HT1080 (cell line): Measurements from ENCODE around the gene MAGEL2. TPM values are rescaled to one million over a fixed set of nuclear protein-coding genes. Genes with fewer than 3 reads are reported as not detected.

Source experiments
- DNase-seq: peaks from one replicate; pipeline ENCODE4 v3.0.0-alpha.2; 2015; ENCODE audit warnings: low read depth
- polyA plus RNA-seq, 2 experiments: library from polyadenylated mRNA; depleted of rRNA; stranded (reverse); fragments of >200 nt; gene quantifications; 2 replicates each; pipeline ENCODE4 v1.2.3, GENCODE V29; 2015
- total RNA-seq: library from RNA; depleted of rRNA; stranded (reverse); fragments of >200 nt; shearing (Covaris generic); gene quantifications from 2 replicates; pipeline ENCODE4 v1.2.3, GENCODE V29; 2014; rRNA removed

The MAGEL2 gene
- total RNA-seq: not detected in 2 replicates
- 0.03 TPM in 1 of 2 replicates, not detected in the other for polyA plus RNA-seq (2015; cell fraction: cytosol; rRNA removed)
- 0.02 and 0.06 TPM in 2 replicates for polyA plus RNA-seq (2015; cell fraction: nucleus; rRNA removed)

DNA sequence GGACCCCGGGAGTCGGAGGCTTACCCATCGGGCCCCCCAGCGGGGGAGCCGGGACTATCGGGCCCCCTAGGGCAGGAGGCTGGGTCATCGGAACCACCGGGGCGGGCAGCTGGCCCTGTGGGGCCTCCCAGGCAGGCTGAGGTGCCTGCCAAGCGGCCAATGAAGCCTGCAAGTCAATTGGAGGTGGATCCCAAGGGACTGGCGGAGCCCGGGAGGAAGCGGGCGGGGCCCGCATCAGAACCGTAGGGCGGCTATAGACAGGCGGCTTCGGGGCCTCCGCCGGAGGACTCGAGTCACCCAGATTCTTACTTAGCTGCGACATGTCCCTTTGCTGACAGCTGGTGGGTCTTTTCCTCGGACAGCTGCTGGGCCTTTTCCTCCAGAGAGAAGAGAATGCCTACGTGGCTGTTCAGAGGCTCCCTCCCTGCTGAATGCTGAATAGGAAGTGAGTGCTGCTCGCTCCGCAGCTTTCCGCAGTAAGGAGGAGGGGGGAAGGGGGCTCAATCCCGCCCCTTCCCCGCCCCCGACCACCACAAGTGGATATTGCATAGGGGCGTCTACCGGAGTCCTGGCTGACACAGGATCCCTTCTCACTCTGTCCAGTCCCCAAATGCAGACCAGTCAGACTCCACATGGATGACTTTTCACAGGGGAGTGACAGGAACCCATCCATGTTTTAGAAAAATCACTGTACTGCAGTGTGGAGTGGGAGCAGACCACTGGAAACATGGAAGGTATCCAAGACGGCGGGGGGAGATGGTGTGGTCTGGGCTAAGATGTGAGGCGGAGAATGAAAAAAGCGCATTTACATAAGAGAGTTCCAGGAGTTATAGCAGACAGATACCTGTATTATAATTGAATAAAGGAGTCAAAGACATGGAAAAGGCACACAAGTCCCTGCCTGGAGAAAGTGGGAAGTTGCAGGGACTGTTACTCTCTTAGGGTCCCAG, at the start of gene MAGEL2:
MAGEL2 (minus strand) TSS at position 447 of the 950 bp plus-strand sequence; CDS start at position 322, 125 bp downstream.
- no peak for DNase-seq

DNA sequence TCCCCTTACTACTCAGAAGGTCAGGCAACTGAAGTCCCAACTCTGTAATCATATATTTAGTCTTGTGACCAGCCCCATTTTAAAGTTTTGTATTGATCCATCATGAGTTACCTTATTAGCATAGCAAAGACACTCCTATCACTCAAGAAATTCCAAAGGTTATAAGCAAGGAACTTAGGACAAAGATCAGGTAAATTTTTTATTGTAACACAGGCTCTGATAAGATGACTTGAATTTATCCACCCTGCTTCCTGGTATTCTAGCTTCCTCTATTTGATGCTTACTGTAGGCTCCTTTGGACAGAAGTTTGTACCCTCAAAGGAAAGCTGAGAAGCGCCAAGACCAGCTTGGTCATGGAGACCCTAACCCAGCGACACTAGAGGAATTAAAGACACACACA, 47.6 kb upstream of the MAGEL2 start:
- DNase-seq: no peak

DNA sequence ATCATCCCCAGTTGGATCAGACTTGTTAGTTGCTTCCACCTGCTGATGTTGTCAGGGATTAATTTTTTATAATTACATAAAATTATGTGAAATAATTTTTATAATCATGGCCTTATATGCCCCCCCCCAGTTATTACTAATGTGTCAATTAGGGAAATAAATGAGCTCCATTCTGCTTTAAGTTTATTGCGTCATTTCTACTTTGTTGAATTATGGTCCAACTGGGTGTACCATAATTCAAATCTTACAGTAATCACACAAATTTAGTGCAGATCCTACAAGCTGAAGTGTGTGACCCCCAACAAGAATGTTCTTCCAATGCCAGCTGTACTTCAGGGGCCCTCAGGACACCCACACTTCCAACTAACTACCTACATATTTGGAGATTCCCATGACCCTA, 46.9 kb upstream of the MAGEL2 start:
- DNase-seq: no peak

DNA sequence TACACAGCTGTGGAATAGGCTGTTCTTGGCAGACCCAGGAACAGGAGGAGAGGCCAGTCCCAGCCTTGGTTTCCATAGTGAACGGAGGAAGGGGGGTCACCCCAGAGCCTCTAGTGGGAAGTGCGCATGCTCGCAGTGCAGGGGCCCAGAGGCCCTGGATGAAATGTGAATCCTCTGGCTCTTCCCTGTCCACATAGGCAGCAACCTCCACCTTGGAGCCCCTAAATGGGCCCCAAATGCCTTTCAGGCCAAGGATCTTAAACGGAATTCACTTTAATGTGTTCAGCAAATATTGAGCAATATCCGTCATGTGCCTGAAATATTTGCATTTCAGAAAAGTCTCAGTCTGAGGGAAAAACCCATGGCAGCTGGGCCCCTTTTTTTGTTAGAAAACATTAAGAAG, 42.8 kb upstream of the MAGEL2 start:
- DNase-seq: no peak

DNA sequence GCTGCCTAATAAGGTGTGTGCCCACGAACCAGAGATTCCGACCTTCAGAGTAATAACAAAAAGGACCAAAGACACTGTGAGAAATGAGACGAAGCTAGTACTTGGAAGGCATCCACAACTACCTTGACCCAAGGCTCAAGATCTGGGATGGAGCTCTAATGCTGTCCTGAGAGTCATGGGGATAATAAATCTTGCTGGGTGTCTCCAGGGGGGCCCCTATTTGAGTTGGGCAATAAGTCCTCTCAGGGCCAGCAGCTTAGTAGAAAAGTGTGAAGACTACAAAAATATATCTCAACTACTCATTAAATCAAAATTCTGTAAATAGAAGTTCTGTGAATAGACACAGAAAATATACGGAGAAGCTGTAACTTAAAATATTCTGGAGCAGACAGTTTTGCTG, 42.3 kb upstream of the MAGEL2 start:
- no peak for DNase-seq

DNA sequence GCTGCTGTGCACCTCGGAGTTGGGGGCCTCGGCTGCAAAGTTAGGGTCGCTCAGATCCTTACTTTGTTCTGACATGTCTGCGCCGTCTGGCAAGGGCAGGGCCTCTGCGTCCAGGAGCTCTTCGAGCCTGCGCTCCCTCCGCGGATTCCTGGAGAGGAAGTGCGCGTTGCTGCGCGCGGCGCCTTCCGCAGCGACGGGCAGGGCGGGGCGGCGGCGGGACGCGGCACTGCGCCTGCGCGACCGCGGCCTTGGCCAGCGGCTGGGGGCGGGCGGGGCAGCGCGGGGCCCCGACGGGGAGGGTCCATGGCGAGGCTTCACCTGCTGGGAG, 39.4 kb upstream of the MAGEL2 start, which contains the start of gene NDN:
NDN (minus strand) TSS at position 163 of the 328 bp plus-strand sequence; CDS start at position 75, 88 bp downstream.
- DNase-seq: no peak

DNA sequence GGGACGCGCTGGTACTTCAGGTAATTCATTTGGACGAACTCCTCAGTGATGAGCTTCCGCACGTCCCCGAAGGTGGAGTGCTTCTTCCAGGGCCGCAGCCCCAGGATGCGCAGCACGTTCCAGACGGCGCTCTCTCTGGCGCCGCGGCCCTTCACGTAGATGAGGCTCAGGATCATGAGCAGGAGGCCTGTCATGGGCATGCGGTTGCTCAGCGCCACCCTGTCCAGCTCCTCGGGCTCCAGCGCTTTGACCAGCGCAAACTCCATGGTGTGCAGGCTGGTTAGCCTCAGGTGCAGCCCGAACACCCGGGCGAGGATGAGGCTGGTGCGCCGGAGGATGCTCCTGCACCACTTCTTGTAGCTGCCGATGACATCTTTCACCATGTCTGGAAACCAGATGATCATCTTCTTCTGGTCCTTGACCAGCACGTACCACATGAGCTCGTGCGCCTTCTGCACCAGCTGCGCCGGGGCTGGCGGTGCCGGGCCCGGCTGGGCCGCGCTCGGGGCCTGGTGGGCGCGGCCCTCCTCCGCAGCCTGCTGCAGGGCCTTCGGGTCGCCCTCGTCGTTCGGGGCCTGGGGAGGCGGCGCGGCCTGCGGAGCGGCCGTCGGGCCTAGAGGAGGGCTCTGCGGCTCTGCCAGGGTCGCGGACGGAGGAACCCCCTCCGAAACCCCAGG, 38.9 kb upstream of the MAGEL2 start:
- DNase-seq: no peak

DNA sequence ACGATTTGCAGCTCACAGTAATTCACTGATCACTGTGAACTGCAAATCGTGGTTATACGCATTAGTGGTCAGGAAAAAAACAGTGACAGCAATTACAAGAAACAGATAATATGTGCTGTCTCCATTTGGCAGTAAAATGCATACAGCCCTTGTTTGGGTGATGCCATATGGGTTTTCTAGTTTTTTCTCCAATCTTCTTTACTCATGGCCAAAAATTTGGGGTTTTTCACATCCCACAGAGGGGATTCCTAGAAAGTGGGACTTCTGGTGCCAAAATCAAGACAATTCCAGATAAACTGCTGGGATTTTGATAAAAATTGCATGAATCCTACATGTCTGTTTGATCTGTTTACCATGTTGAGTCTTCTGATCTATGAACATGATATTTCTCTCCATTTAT, 23.8 kb upstream of the MAGEL2 start:
- DNase-seq: no peak

DNA sequence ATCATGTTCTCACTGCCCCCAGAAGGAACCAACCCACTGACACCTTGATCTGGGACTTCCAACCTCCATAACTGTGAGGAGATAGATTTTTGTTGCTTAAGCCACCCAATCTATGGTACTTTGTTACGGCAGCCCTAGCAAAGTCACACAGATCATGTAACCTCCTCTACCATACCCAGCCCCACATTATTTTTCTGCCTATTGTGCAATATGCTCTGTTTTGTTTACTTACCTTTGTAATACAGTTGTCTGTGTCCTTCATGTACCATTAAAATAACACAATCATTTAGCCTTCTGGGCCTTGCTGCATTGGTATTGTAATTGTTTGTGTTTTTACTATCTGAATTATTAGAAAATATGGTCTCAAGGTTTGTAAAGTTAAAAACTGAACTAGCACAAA, 23.3 kb upstream of the MAGEL2 start:
- DNase-seq: no peak

DNA sequence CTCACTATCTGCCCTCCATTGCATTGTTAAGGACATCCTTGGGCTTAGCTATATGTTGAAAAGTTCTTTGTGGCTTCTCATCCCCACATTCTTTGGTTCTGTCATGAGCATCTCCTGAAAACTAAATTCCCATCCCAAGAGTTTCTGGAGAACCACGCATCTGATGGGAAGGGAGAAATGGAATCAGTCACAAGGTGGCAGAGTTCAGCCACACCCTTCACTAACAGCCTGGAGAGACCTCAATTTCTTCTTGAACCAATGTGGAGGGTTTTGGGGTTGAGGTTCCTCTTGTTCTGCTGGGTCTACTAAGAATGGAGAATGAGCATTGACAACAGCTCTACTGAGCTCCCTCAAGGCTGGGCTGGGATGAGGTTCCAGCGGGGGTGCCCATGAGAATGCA, 15.6 kb upstream of the MAGEL2 start:
- no peak for DNase-seq

DNA sequence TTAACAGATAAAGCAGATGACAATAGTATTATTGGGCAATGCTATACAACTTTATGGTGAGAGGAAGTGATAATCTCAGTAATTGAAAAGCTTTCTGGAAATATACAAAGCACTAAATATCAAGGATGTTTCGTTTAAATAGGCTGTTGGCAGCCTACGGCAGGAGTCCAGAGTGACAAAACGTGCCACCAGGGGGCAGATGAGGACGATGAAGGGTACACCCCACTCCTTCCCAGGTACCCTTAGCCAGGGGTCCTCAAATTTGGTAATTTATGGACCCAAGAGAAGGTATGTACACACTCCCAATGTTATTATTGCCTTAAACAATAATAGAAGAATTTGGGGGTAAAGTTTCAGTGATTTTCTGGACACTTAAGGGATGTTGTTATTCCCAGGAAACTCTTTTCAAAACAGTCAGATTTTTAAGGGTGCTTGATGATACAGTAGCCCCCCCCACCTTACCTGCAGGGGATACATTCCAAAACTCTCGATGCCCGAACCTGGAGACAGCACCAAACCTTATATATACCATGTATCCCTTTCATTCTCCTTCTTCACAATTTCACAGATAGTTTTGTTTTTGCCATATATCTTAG, 1.4 kb upstream of the MAGEL2 start:
- no peak for DNase-seq

DNA sequence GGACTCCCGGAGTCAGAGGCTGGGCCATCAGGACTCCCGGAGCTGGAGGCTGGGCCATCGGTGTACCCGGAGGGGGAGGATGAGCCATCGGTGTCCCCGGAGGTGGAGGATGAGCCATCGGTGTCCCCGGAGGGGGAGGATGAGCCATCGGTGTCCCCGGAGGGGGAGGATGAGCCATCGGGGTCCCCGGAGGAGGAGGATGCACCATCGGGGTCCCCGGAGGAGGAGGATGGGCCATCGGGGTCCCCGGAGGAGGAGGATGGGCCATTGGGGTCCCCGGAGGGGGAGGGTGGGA, 719 bp downstream of the MAGEL2 start:
- DNase-seq: no peak

DNA sequence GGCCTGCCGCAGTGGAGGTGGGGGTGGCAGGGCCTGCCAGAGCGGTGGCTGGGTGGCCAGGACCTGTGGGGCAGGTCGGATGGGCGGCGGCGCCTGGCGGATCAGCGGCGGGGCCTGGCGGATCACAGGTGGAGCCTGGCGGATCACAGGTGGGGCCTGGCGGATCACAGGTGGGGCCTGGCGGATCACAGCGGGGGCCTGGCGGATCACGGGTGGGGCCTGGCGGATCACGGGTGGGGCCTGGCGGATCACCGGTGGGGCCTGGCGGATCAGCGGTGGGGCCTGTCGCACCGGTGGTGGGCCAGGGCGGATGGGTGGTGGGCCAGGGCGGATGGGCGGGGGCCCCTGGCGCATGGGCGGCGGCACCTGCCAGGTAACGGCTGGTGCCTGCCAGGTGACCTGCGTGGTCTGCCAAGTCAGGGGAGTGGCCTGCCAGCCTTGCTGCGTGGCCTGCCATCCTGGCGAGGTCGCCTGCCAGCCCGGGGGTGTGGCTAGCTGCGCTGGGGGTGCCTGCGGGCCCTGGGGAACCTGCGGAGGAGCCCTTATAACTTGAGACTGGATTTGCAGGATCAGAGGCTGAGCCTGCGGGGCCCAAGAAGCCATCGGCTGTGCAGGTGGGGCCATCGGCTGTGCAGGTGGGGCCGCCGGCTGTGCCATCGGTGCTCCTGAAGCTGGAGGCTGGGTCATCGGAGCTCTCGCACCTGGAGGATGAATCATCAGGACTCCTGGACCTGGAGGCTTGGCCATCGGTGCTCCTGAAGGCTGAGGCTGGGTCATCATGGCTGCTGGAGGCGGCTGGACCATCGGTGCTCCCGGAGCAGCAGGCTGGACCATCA, 1.3 kb downstream of the MAGEL2 start:
- DNase-seq: no peak

DNA sequence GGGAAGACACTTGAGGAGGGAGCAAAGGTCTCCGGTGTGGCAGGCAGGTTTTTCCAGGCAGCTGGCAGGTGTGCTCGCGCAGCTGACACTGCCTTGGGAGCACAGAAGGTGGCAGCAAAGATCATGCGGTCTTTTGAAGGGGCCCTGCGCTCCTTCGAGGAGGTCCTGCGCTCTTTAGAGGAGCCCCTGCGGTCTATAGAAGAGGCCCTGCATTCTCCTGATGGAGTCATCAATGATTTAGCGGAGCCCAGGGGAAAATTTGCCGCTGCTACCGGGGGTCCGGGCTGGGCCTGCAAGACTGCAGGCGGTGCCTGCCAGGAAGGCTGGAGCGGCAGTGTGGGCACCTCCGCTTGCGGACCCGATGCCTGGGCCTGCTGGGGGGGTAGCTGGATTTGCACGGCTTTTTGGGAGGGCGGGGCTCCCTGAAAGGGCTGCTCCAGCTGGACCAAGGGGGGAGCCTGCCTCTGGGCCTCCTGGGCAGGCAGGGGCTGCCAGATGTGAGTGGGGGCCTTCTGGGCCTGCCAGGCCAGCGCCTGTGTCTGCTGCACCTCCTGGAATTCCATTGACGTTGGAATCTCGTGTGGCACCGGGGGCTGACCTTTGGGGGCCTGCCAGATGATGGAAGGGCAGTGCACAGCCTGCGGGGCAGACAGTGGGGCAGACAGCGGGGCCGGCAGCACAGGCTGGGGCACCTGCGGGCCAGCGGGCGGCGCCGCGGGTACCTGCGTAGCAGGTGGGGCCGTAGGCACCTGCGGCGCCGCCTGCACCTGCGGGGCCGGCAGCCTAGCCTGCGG, 2.1 kb downstream of the MAGEL2 start:
- DNase-seq: no peak

DNA sequence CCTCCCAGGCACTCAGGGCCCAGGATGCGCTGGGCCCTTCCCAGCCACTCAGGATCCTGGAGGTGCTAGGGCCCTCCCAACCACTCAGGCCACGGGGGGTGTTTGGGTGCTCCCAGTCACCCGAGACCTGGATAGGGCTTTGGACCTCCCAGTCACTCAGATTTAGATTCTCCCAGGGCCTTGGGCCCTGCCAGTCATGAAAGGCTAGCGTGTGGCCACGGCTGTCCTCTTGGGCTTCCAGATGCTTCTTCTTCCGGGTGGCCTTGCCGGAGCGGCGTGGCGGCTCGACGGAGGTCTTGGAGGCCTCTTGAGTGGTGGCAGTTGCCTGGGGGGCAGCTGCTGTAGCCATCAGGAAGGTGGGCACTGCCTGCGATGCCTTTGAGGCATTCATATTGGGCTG, 2.8 kb downstream of the MAGEL2 start:
- DNase-seq: no peak

DNA sequence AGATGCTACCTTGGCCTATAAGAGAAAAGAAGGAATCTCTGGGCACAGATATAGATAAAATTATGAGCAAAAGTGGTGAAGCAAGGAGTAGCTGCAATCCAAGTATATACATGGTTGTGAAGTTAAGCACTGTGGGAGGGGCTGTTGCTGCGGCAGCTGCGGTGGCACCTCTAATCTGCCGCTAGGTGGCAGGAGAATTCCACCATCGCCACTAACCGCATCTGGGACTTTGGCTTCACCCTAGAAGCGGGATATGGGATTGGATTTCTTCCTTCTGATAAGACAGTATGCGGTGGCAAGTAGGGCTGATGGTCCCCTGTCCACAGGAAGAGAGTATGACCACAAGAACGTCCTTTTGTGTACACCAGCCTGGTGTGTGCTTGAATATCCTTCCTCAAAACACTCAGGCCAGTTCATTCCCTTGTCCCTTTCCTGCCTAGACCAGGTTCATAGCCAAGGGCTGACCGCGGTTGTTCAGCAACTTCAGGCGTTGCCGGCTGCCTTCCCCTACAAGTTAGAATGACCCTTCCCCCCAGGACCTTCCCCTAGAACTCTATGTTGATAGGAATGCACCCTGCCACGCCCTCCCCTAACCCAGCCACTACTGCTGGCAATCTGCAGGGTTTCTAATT, 5.1 kb downstream of the MAGEL2 start:
- peak; percentile 61 for DNase-seq

DNA sequence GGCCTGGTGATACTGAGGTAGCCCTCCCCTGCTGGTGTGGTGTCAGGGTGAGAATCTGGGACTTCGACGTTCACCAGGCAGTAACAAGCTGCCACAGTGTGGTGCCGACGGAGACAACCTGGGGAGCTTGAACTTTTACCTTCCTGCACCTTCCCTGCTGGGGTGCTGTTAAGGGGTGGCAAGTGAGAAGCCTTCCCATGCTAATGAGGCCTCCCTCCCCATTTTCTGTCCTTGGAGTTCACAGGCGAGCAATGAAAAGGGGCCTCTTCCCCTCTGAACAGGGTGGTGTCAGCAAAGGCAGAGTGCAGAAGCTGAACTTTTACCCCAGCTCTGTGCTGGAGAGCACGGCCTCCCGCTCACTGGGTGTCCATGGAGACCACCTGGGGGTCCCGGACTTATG, 13.5 kb downstream of the MAGEL2 start:
- no peak for DNase-seq

DNA sequence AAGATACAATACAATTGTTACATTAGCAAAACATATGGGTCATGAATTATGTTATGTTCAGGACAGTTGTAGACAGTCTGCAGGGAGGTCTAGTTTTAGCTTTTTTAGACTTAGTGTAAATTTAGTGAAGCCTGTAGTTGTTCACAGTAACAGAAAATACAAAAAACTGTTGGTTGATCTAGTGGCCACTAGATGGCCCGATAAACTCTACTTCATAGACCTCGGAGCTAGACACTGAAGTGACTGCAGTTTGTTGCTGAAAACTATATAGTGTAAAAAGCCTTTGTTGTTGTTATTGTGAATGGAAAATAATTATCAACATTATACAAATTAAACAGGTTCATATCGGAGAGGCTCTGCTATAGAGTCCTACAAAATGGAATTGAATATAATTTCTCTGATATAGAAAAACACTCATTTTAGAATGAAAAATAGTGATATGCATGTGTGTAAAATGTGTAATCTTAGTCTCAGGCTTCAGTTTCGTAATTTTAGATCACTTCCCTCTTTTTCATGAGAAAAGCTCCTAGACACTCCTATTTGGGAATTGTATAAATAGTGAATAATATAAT, 18.3 kb downstream of the MAGEL2 start:
- no peak for DNase-seq

DNA sequence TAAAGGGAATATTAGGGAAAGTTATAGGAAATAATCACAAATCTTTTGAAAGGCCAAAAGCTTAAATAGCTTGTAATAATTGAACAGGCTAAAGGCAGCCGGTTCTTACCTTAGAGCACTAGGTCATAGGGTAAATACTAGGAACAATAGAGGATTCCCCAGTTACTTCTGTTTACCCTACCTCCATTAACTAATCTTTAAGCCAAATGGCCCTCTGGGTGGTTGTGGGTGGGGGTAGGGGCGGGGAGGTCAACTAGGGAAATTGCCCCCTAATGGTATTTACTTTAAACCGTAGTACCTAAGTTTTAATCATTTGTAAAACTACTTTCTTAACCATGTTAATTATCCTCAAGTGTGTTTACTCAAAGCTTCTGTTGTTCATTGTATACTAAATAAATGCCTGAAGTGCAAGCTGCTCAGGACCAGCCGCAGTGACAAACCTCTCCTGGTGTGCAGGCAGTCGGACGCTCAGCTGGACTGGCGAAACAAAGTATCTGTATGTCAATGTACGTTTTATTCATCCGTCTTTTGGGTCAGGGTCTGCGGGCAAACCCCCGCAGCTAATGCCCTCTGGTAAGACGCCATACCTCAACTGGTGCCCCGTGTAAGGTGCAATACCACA, 18.9 kb downstream of the MAGEL2 start:
- no peak for DNase-seq
